GM21717 (cell line): ENCODE results near the gene ARHGAP15.
"Not testable (repeated sequence)": the region's sequence is repeated elsewhere in the genome, so short reads cannot be mapped to it uniquely, and the experiment has no call there.

Source experiments
- ATAC-seq: cut with Tn5 transposase; IDR thresholded peaks from one replicate; pipeline ENCODE4 v1.9.1; 2021; ENCODE audit warnings: mild to moderate bottlenecking, moderate library complexity; ENCODE audit not compliant: unreplicated experiment

Gene ARHGAP15

DNA sequence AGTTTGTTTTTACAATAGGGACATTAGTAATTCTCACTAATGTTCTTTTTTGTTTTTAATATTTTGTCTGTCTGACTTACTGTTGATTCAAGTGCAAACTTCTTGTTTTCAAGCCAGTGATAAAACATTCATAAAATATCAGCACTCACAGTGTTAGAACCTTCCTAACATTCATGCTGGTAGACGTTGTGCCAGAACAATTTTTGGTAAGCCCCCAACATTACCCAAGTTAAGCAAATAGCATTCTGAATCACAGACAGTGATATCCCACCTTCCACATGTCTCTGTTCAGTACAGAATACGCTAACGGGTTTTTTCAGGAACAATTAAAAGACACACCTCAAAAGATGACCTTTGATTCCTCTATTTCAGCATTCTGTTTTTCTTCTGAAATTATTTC is 390.3 kb downstream of the ARHGAP15 start:
- no peak for ATAC-seq

DNA sequence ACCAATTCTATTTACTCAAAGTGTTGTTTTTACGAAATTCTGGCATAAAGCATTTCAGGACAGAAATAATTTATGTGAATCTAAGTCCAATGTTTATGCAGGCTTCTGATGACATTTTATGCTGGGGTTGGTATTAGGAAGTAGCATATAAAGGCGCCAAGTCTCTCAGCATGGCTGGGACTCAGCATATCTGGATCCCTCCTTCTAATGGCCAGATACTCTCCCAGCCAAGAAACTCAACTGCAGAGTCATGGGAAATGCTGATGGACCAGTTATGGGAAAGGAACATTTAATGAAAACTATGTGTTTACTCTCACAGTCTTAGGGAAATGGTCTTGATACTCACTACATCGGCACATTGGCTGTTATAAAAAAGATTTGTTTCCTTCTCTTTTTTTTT is 392.2 kb downstream of the ARHGAP15 start:
- ATAC-seq: no peak

DNA sequence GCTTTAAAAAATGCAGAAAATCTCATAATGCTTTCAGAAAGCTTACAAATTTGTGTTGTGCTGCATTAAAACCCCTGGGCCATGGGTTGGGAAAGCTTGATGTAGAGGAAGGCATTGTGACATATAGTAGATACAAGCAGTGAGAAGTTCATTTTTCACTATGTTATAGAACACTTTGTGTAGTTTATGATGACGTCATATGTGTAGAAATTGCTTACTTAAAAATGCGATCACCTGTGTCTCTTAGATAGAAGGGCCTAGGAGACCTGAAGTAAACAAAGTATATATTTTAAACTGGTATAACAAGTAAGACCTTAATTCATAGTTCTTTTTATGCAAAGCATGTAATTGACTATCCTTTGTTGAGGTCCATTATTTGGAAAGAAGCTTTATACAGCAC is 393.5 kb downstream of the ARHGAP15 start:
- ATAC-seq: no peak

DNA sequence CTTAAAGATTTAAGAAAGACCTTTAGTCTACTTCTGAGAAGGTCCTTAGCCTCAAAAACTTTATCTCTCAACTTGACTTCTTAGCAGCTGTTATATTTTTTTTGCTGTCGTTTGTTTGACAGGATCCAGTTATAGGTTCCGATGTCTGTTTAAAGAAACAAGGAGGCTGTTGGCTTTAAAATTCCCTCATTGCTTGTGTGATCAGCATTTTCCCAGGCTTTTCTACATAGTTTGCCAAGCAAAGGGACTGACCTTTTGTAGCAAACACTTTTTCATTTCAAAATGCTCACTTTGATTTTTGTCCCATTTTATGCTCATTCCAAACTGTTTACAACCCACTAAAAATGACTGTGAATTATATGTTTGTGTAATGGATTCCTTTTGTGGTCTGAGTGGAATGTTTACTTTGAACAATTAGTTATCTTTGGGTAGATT is 394.9 kb downstream of the ARHGAP15 start:
- no peak for ATAC-seq

DNA sequence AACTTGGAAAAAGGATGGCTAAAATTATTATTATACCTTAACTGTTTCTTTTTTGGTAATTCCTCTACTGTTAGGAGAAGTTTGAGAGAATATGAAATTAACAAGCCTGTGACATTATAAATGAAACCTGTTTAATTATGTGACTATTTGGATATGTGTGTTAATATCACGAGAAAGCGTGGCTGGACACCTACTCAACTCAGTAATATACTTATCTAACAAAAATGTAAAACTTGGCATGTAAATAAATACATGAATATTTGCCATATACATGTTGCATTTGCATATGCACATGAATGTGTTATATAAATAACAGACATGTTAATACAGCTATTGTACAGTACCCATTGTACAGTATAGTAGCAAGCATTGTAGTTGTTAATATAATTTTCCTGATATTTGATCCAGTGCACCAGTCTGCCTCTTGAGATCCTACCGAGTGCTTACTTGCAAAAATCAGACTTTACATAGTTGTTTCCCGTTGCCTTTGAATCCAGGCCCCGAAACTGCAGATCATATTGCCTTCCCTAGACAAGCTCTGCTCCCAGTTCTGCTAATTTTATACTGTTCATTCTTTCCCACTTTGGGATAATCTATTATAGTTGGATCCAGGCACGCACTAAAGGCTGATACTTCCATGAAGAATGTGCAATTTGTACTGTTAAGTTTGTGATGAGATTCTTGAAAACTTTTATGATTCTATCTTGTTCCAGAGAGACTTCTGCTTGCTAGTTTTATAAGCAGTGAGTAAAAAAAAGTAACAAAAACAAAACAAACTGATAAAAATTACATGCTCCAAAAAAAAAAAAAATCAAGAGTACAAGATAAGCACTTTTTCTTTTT is 395.6 kb downstream of the ARHGAP15 start:
- ATAC-seq: no peak

DNA sequence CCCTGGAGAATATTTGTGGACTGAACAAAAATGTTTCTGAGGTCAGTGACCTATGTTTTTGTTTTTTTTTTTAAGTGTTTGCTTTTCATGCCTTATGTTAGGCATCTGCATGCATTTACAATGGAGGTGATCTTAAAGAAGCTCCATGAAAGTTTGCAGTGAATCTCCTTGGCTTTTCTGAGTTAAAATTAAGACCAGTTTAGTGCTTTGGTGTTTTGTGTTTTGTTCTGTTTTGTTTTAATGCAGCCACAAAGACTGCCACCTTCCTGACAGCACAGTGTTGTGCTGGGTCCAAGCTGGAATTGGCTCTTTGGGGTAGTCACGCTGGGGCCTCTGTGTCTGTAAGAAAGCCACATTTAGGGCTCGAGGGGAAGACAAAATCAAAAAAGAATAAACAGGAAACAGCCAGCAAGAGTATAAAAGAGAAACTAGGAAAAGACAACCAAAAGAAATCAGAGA is 396.2 kb downstream of the ARHGAP15 start:
- no peak for ATAC-seq

DNA sequence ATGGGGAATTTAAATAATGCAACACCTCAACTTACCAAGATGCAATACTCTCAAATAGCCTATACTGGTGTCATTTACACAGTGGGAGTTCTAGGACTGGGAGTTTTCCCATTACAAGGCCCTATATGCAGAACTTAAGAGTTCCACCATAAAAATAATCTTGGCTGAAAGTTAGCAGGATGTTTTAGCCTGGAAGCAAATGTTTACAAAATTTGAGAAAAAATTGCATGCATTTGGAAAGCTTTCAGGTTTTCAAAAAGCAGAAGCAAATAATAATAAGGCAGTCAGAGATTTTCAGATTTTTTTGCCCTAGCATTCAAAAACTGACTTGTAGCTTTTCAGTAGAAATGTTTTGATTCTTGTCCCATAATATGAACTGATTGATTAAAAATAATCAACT is 397.3 kb downstream of the ARHGAP15 start:
- ATAC-seq: no peak

DNA sequence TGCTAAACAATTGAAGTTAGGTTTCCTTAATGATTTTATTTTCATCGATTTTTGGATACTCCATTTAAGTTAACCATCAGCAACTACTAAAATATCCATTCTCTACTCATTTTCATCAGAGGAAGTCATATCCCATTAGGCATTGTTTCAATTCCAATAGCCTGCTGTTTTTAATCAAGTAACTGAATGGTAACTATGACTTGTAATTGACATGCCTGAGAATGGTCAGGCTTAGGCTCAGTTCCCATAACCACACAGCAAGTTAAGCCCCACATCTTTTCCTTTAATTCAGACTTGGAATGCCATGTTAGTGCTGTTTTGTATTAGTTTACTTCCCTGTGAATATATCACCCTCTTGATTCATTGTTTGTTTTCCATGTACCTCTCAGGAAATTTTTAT is 398.8 kb downstream of the ARHGAP15 start:
- ATAC-seq: no peak

DNA sequence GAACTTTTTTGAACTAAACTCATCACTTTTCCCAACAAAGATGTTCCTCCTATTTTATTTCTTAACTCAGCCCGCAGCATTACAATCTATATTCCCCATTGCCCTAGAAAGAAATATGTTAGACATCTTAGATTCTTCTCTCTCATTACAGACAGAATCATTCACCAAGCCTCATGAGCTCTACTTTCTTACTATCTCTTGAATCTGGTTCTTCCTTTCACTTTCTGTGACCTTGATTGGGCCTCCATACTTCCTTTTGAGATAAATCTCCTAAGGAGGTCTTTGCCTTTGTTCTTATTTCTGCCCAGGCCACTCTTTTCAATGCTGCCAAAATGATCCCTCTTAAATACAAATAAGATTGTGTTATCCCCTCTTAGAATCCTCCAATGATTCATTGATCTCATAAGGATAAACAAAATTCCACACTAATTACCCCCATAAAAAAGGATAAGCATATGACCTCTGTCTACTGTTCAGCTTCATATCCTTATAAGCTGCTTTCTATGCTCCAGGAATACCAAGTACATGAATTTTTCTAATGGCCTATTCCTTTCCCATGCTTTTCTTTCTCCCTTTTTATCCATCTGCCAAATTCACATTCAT is 400.0 kb downstream of the ARHGAP15 start:
- ATAC-seq: no peak

DNA sequence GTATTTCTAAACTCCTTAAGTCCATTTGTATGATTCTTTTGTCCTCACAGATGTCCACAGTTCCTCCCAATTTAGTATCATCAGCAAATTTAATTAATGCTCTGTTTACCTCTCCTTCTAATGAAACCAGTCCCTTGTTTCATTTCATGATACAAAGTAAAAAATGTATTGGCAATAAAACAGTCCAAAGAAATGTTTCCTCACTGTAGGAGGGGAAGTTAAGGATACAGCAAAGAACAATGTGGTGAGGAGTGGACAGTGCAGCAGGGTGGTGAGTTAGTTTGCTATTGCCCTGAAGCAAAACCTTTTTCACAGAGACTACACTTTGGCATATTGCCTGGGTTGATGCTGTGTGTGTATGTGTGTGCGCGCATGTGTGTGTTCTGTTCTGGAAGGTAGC is 401.5 kb downstream of the ARHGAP15 start:
- ATAC-seq: no peak

DNA sequence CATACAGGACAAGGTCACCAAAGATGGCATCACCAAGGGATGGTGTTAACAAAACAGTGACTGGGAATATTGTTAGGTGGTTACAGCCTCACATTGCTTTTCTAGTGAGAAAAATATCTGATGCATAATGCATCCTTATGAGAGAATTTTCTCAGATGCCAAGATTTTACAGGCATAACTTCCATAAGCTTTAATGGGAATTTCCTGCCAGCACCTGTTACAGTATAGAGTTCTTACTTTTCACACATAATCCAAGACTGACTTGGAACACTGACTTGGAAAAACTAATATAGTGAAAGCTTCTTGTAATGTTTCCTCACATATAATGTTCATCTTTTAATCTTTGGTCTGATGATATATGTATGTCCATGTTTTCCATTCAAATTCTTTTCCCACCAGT is 402.8 kb downstream of the ARHGAP15 start:
- no peak for ATAC-seq

DNA sequence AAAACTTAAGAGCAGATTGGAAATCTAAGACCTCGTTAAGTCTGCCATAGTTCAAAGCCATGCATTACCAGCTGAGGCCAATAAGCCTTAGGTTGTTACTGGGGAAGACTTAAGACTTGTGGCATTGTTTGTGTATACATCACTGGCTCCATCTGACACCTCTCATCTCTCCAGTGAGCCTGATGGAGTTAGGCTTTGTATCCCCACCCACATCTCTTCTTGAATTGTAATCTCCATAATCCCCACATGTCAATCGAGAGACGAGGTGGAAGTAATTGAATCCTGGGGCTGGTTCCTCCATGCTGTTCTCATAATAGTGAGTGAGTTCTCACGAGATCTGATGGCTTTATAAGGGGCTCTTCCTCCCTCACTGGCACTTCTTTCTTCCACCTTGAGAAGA is 404.6 kb downstream of the ARHGAP15 start:
- no peak for ATAC-seq

DNA sequence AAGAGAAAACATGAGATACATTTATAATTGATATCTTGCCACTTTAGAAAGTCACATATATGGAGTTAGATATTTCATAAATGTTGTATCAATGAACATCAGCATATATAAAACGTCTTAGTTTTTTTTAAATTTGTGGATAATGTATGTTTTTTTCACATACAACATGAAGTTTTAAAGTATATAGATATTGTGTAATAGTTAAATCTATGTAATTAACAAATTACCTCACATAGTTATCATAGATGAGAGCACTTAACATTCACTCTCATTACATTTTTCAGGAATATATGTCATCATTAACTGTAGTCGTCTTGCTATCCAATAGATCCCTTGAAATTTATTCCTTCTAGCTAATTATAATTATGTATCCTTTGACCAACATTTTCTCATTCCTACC is 406.6 kb downstream of the ARHGAP15 start:
- ATAC-seq: no peak

DNA sequence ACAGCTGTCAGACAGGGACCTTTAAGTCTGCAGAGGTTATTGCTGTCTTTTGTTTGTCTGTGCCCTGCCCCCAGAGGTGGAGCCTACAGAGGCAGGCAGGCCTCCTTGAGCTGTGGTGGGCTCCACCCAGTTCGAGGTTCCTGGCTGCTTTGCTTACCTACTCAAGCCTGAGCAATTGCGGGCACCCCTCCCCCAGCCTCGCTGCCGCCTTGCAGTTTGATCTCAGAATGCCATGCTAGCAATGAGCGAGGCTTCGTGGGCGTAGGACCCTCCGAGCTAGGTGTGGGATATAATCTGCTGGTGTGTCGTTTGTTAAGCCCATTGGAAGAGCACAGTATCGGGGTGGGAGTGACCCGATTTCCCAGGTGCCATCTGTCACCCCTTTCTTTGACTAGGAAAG is 412.7 kb downstream of the ARHGAP15 start:
- ATAC-seq: not testable (repeated sequence)

DNA sequence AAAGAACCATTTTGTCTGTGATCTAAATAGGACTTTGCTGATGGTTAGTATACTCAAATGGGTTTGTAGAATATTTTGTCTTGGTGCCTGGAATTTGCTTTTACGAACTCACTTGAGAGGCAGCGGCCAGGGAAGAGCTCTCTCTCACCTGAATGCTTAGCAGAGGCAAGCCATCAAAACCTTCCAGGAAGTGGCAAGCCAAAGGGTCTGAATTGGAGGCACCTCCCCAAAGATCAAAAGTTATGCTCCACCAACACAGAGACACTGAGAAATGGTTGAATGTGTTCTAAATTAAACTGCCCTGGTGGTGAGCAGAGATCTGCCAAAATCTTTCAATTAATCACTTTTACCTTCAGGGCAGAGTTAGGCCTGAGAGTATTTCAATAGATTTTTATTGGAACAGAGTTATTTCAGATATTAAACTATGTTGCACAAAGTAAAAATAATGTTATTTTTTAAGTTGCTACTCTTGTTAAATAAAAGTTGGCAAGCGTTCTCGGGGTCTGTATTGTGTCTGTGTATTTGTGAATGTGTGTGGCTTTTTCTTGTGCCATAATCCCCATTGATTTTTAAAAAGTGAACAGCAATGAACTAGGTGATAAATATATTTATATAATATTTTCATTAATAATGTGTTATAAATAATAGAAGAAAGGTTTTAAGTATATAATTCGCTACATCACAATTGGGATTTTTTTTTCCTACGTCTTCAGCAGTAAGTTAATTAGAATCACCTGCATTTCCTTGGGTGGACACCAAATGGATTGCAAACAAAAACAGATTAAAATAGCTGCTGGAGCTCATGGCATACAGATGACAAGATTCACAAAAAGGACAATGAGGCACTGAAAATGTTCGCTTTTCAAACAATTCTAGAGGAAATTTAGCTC is 416.1 kb downstream of the ARHGAP15 start:
- ATAC-seq: no peak

DNA sequence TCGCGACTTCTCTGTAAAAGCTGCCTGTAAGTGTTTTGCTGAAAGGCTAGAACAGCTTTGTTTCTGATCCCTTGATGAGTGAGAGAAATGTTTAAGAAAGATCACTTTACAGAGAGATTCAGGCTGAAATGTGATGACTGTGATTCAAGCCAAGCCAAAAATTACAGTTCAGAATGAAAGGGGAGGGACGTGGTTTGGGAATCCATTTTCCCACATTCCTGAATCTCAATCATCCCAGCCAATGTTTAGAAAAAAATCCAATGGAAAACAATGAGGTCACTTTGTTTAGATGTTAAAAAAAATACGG is 416.7 kb downstream of the ARHGAP15 start:
- ATAC-seq: no peak

DNA sequence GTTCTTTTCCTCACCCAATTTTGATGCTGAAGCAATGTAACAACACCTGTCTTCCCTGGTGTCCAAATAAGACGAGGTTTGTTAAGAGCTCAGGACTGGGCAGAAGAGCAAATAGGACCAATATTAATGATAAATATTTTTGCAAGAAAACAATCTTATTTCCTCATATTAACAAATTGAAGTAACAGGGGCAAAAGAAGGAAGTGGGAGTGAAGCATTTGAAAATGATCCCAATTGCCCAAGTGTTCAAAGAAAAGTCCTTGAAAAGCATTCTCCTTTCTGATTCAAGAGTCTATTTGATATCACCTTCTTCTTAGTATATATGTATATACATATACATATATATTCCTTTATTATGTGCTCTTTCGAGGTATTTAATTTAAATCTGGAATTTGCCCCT is 418.8 kb downstream of the ARHGAP15 start:
- ATAC-seq: no peak

DNA sequence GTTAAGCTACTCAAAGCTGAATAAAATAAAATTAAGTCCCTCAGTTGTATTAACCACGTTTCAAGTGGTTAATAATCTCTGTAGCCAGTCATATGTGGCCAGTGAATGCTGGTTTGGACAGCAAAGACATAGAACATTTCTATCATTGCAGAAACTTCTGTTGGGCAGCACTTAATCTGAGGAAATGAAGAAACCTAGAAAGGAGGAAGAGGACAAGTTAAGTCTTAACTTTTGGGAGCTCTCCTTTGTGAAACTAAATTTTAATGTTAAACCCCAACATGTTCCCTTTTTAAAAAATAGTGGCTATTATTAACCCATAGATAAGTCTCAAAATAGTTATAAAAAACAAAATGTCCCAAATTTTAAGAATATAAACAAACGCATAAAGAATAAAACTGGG is 421.3 kb downstream of the ARHGAP15 start:
- ATAC-seq: no peak

DNA sequence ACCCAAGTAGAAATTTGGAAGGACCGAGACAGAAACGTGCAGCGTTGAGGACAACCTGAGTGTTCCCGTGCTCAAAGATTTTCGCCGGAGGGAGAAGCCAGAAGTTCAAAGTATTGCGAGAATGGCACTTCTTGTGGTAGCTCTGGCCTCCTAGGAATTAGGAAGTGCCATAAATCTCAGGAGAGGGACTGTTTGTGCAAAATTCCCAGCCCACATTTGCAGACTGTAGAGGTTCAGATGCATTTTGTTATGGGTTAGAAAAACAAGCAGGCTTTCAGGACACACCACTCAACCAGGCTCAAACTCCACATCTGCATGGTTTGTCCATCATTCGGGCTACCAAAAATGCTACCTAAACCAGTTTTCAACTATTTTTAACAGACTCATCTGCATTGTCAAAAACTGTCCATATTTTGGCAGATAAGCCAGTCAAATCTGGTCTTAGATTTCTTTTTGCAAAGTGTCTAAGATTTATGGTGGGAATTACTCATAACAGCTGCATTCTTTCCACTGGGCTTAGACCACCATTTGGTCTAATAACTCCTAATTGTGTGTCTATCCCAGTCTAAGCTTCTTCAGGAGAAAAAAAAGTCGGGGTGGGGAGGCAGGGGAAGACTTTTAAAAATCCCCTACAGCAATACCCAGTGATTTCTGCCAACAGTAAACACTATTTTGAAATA is 422.9 kb downstream of the ARHGAP15 start:
- no peak for ATAC-seq

DNA sequence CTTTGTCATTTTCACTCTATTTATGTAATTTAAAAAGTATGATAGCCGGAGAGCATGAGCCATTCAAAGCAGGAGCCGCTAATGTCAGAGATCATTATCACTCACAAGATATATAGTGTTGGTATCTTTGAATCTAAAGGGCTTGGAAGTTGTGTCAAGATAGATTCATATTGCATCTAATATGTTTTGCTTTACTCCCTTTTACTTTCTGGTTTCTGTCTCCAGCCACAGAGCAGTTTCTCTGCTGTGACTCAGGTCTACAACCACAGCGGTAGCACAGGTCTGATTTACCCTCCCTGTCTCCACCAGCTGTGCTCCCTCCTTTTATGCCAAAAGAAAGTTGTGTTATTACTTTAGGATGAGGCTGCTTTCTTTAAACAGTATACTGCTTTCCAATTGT is 424.0 kb downstream of the ARHGAP15 start:
- peak; percentile 64 for ATAC-seq

DNA sequence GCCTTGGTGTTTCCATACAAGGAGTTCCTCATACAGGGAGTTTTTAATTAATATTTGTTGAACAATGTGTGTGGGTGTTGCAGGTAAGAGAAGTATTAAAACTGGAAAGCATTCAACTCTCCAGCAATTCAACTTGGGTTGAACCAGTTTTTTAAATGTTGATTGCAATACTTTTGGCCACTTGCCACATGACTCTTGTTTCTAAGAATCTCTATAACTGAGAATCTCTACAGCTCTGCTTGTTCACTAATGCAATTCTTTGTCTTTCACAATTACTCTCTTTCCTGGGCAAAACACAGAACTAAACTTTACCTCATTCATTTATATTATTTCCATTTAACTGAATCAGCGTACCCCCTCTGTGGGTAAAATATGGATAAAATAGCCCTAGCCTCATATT is 429.4 kb downstream of the ARHGAP15 start:
- no peak for ATAC-seq
